Neuronal stem cell (in vitro differentiated cells): ENCODE measurements around the gene SYTL2.

Experiments used
- DNase-seq: peaks from one replicate; pipeline ENCODE4 v3.0.0-alpha.2; 2013; ENCODE audit warnings: low spot score
- H2AFZ ChIP-seq: one replicate; pipeline ENCODE4 v1.6.1; 2013; ENCODE audit warnings: mild to moderate bottlenecking, low read length, inconsistent platforms
- H2AK5ac ChIP-seq: 2 replicates; pipeline ENCODE4 v1.6.1; 2013; ENCODE audit warnings: low read depth, mild to moderate bottlenecking, inconsistent platforms, low read length, moderate library complexity, mixed read lengths
- H2BK120ac ChIP-seq: 2 replicates; pipeline ENCODE4 v1.6.1; 2013; ENCODE audit warnings: low read depth, mild to moderate bottlenecking, inconsistent platforms, low read length, moderate library complexity, mixed read lengths
- H2BK12ac ChIP-seq: one replicate; pipeline ENCODE4 v1.6.1; 2013; ENCODE audit warnings: low read length, inconsistent platforms
- H2BK15ac ChIP-seq: 2 replicates; pipeline ENCODE4 v1.6.1; 2013; ENCODE audit warnings: mild to moderate bottlenecking, low read length, inconsistent platforms, mixed read lengths
- H2BK5ac ChIP-seq: one replicate; pipeline ENCODE4 v1.6.1; 2013; ENCODE audit warnings: inconsistent platforms, mild to moderate bottlenecking, low read length, moderate library complexity
- H3K14ac ChIP-seq: one replicate; pipeline ENCODE4 v1.6.1; 2013; ENCODE audit warnings: low read length, inconsistent platforms
- H3K18ac ChIP-seq: 2 replicates; pipeline ENCODE4 v1.6.1; 2013; ENCODE audit warnings: low read length, inconsistent platforms
- H3K23ac ChIP-seq: 2 replicates; pipeline ENCODE4 v1.6.1; 2013; ENCODE audit warnings: low read depth, mild to moderate bottlenecking, mixed read lengths, low read length, inconsistent platforms; ENCODE audit not compliant: poor library complexity
- H3K27ac ChIP-seq: replicated peaks from 3 replicates; pipeline ENCODE4 v1.5.1; 2013; ENCODE audit warnings: low read length, inconsistent platforms
- H3K27me3 ChIP-seq, 3 experiments: 2 replicates each; pipeline ENCODE4 v1.6.1; 2013; ENCODE audit warnings: low read length in 3 of 3, mild to moderate bottlenecking in 2 of 3, inconsistent platforms in 1 of 3, low read depth in 1 of 3, mixed read lengths in 1 of 3, moderate library complexity in 1 of 3; ENCODE audit not compliant: control insufficient read depth in 3 of 3, insufficient read depth in 3 of 3
- H3K36me3 ChIP-seq, 2 donors: replicated peaks in 1 of 2; 2 replicates each; pipeline ENCODE4 v1.6.1; 2013; ENCODE audit warnings: low read length in 2 of 2; ENCODE audit not compliant: control insufficient read depth in 2 of 2, insufficient read depth in 2 of 2
- H3K4ac ChIP-seq: 2 replicates; pipeline ENCODE4 v1.6.1; 2013; ENCODE audit warnings: inconsistent platforms, mild to moderate bottlenecking, low read length, moderate library complexity
- H3K4me1 ChIP-seq, 2 donors: 1 replicate in 1 of 2; 2 replicates in 1 of 2; pipeline ENCODE4 v1.6.1; 2013; ENCODE audit warnings: low read length in 2 of 2, low read depth in 1 of 2; ENCODE audit not compliant: control insufficient read depth in 2 of 2, insufficient read depth in 1 of 2
- H3K4me2 ChIP-seq: one replicate; pipeline ENCODE4 v1.6.1; 2013; ENCODE audit warnings: mild to moderate bottlenecking, low read length, inconsistent platforms; ENCODE audit not compliant: insufficient read depth, poor library complexity, severe bottlenecking
- H3K4me3 ChIP-seq, 2 donors: 2 replicates each; pipeline ENCODE4 v1.5.1; 2013; ENCODE audit warnings: low read length in 2 of 2, mild to moderate bottlenecking in 2 of 2, inconsistent platforms in 1 of 2, moderate library complexity in 1 of 2
- H3K79me1 ChIP-seq: one replicate; pipeline ENCODE4 v1.6.1; 2013; ENCODE audit warnings: low read depth, mild to moderate bottlenecking, inconsistent platforms, low read length, moderate library complexity
- H3K9ac ChIP-seq: one replicate; pipeline ENCODE4 v1.6.1; 2013; ENCODE audit warnings: mild to moderate bottlenecking, low read depth, low read length, inconsistent platforms; ENCODE audit not compliant: poor library complexity
- H3K9me3 ChIP-seq, 2 donors: replicated peaks in 1 of 2; 2 replicates each; pipeline versions ENCODE3 to v1.6.1; 2013; ENCODE audit warnings: low read length in 2 of 2, mild to moderate bottlenecking in 2 of 2, inconsistent platforms in 1 of 2, low read depth in 1 of 2, mixed read lengths in 1 of 2, moderate library complexity in 1 of 2; ENCODE audit not compliant: control insufficient read depth in 2 of 2, insufficient read depth in 1 of 2
- H4K8ac ChIP-seq: one replicate; pipeline ENCODE4 v1.6.1; 2013; ENCODE audit warnings: low read depth, mild to moderate bottlenecking, inconsistent platforms, low read length, moderate library complexity
- H4K91ac ChIP-seq: one replicate; pipeline ENCODE4 v1.6.1; 2013; ENCODE audit warnings: low read length, low read depth, mild to moderate bottlenecking, inconsistent platforms; ENCODE audit not compliant: poor library complexity
- WGBS, 2 donors: extraction: QIAGEN DNeasy Blood & Tissue Kit; methylation state at CpG; one replicate each; pipeline ENCODE4 v1.1.7; 2013; ENCODE audit warnings: missing lambda C conversion rate in 2 of 2, mixed read lengths in 1 of 2; ENCODE audit not compliant: insufficient read length in 2 of 2, insufficient replicate concordance in 1 of 2; ENCODE audit errors: extremely low coverage in 2 of 2; 5-methylcytosine and 5-hydroxymethylcytosine counted together

SYTL2 gene

DNA sequence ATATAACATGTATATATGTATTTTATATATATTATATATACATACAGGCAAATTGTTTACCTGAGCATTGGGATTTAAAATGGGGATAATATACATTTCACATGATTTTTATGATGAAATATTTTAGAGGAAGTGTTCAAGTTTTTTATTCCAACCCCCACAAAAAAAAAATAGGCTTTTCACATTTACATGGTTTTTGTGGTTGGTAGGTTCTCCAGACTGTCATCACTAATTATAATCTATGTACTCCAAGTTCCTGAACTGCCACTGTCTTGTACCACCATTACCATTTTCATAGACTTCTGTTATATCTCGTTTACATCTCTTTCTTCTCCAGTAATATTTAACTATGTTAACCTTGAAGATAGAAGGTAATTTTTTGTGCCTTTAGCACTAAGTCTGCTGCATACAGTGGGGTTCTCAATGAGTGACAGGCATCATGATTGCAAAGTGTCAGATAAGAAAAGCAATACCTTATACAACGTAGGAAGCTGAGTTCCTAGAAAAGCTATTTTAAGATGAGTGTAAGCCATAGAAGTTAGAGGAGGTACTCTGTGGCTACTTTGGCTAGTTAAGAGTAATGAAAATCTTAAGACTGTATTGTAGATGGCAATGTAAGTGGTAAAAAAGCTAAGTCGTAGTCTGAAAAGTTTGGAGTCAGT, 158.0 kb downstream of the SYTL2 start:
- H3K27me3 ChIP-seq, result no peaks in the 10 kb centered on the region
- H2AFZ ChIP-seq, result no peak overlapping the region
- no peak overlapping the region for H3K9ac ChIP-seq
- DNase-seq, result no peak
- no peak overlapping the region for H3K23ac ChIP-seq
- no peak overlapping the region for H2AK5ac ChIP-seq
- no peak overlapping the region for H2BK120ac ChIP-seq
- H3K79me1 ChIP-seq, result no peaks in the 10 kb centered on the region
- H3K4me3 ChIP-seq, result no peak overlapping the region
- no peaks in the 10 kb centered on the region for H3K9me3 ChIP-seq
- H3K36me3 ChIP-seq, result peaks cover 5 to 74% of the 10 kb centered on the region in 2 donors
- no peak overlapping the region for H3K18ac ChIP-seq
- H2BK15ac ChIP-seq, result no peak overlapping the region
- no peak overlapping the region for H4K91ac ChIP-seq
- H4K8ac ChIP-seq, result no peak overlapping the region
- no peak overlapping the region for H3K4ac ChIP-seq
- H3K4me2 ChIP-seq, result no peak overlapping the region
- H3K4me1 ChIP-seq, result no peaks in the 10 kb centered on the region
- WGBS, 2 donors, result no CpG with 5 or more reads among the region's 3 CpGs
- H3K27ac ChIP-seq, result no peak overlapping the region
- no peak overlapping the region for H3K14ac ChIP-seq
- no peak overlapping the region for H2BK5ac ChIP-seq
- no peak overlapping the region for H2BK12ac ChIP-seq

DNA sequence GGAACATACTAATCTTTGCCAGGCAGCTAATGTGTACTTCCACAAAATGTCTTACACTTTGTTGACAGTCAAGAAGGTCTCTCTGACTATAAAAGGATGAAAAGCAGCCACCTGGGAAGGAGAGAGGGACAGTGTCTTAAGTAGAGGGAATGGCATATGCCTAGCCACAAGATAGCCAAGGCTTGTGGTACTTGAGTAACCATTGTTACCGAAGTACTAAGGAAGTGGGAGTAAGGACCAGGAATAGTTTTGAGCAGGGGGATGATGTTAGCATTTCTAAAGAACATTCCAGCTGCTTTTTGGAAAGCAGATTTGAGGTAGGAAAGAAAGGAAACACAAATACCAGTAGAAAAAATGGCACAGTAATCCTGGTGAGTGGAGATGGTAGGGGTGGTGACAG, 159.8 kb downstream of the SYTL2 start:
- WGBS, 2 donors, result no CpG with 5 or more reads among the region's 1 CpG
- Histone ChIP-seq H2BK5ac (no peak overlapping the region), H2AFZ (no peak overlapping the region), H3K79me1 (no peaks in the 10 kb centered on the region), H2BK120ac (no peak overlapping the region), H2BK15ac (no peak overlapping the region), H3K14ac (no peak overlapping the region), H2AK5ac (no peak overlapping the region), H3K36me3 (peaks cover 5 to 56% of the 10 kb centered on the region in 2 donors), H3K23ac (no peak overlapping the region), H3K4me2 (no peak overlapping the region), H3K18ac (no peak overlapping the region), H4K8ac (no peak overlapping the region), H3K9ac (no peak overlapping the region), H4K91ac (no peak overlapping the region), H3K4me1 (peaks cover 0 to 2% of the 10 kb centered on the region in 2 donors), H3K27me3 (no peaks in the 10 kb centered on the region), H2BK12ac (no peak overlapping the region), H3K9me3 (no peaks in the 10 kb centered on the region), H3K4ac (no peak overlapping the region), H3K4me3 (no peak overlapping the region), H3K27ac (no peak overlapping the region)
- no peak for DNase-seq

DNA sequence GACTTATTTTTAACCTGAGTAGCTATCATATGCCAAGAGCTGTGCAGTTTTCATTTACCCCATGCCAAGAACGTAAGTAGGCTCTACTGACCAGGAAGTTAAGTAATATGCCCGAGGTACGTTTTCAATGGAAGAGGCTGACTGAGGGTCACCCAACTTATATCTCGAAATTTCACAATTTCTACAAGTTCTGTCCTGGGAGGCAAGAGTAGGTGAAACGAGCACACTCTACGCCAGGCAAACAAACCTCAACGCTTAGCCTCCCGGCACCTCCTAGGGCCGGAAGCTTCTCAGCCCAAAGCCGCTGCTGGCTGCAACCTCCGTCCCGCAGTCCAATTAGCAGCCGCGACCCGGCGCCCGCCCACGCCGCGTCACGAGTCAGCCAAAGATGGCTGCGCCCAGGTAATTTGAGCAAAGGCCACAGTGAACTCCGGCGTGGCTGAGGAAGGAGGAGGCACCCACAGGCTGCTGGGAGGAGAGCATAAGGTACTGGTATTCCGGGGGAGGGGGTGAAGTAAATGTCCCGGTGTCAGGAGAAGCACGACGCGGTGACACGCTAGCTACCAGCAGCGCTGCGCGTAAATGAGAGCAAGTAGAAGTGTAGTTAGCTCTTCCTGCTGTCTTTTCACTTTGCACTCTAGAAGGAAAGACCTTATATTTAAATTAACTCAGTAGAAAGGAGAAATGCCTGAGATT, 163.2 kb downstream of the SYTL2 start, which contains the start of gene TMEM126A:
Gene TMEM126A, plus strand, starts transcription at position 364 of the 696 bp plus-strand sequence. CDS start 2,289 bp downstream, outside the sequence.
- Histone ChIP-seq H4K8ac (no peak within 1 kb of the TSS), H3K18ac (peak within 1 kb of the TSS; percentile 69), H3K23ac (peak within 1 kb of the TSS; percentile 17), H3K27ac (peak within 1 kb of the TSS; percentile 65), H3K79me1 (no peaks in the 10 kb centered on the region), H2BK5ac (no peak within 1 kb of the TSS), H3K9me3 (no peaks in the 10 kb centered on the region), H3K9ac (no peak within 1 kb of the TSS), H2AFZ (peak within 1 kb of the TSS; percentile 84), H2BK120ac (peak within 1 kb of the TSS; percentile 76), H3K14ac (no peak within 1 kb of the TSS), H3K4me1 (peaks cover 0 to 2% of the 10 kb centered on the region in 2 donors), H2BK12ac (no peak within 1 kb of the TSS), H3K4ac (no peak within 1 kb of the TSS), H3K4me2 (peak within 1 kb of the TSS; percentile 65), H2AK5ac (no peak within 1 kb of the TSS), H3K36me3 (peaks cover 3 to 22% of the 10 kb centered on the region in 2 donors), H3K27me3 (no peaks in the 10 kb centered on the region), H3K4me3 (peak within 1 kb of the TSS; percentile 68 to 98), H2BK15ac (no peak within 1 kb of the TSS), H4K91ac (no peak within 1 kb of the TSS)
- no CpG with 5 or more reads among the region's 33 CpGs for whole genome bisulfite sequencing, 2 donors
- DNase-seq, result peak; percentile 78

DNA sequence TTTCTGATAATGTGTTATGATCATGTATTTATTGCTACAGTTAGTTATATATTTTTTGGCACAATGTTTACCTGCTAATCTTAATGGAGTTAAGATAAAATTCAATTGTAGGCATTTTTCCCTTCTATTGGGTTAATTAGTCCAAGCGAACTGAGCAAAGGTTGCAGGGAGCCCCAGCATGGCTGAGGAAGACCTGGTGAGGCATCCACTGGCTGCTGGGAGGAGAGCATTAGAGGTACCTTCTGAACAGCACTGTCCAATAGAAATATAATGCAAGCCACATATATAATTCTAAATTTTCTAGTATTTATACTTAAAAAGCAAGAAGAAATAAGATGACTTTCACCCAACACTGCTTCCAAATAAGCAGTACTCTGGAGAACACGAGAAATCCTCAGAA, 163.9 kb downstream of the SYTL2 start:
- no peak for DNase-seq

More for the DNA sequence above, 163.9 kb downstream of the SYTL2 start:
- H3K9ac ChIP-seq, result no peak overlapping the region
- H3K4me3 ChIP-seq, result peak overlapping the region; percentile 68 to 98
- no peak overlapping the region for H2AK5ac ChIP-seq
- H2BK5ac ChIP-seq, result no peak overlapping the region
- H3K27me3 ChIP-seq, result no peaks in the 10 kb centered on the region
- H3K36me3 ChIP-seq, result peaks cover 3 to 16% of the 10 kb centered on the region in 2 donors
- H3K14ac ChIP-seq, result no peak overlapping the region
- no peak overlapping the region for H2BK12ac ChIP-seq
- H3K23ac ChIP-seq, result no peak overlapping the region
- no peak overlapping the region for H3K4ac ChIP-seq
- no peaks in the 10 kb centered on the region for H3K79me1 ChIP-seq
- no peak overlapping the region for H3K18ac ChIP-seq
- no peak overlapping the region for H2BK15ac ChIP-seq
- H2BK120ac ChIP-seq, result no peak overlapping the region
- H3K9me3 ChIP-seq, result no peaks in the 10 kb centered on the region
- peaks cover 0 to 2% of the 10 kb centered on the region in 2 donors for H3K4me1 ChIP-seq
- H4K91ac ChIP-seq, result no peak overlapping the region
- H4K8ac ChIP-seq, result no peak overlapping the region
- no peak overlapping the region for H3K27ac ChIP-seq
- H2AFZ ChIP-seq, result peak overlapping the region; percentile 84
- WGBS, 2 donors, result no CpG with 5 or more reads among the region's 2 CpGs
- no peak overlapping the region for H3K4me2 ChIP-seq
